Mesenchymal stem cell (in vitro differentiated cells and primary cell): ENCODE data around the gene PLXDC2.
"Not testable (repeated sequence)": the region's sequence is repeated elsewhere in the genome, so short reads cannot be mapped to it uniquely, and the experiment has no call there.

Experiments
- DNase-seq: peaks from one replicate; pipeline ENCODE4 v3.0.0-alpha.2; 2013
- H2AFZ ChIP-seq: one replicate; pipeline ENCODE4 v1.6.1; 2013; ENCODE audit warnings: low read depth, mild to moderate bottlenecking, control low read depth, inconsistent platforms, low read length, moderate library complexity
- H2AK5ac ChIP-seq: 2 replicates; pipeline ENCODE4 v1.6.1; 2013; ENCODE audit warnings: low read length, moderate library complexity, mild to moderate bottlenecking, inconsistent platforms; ENCODE audit not compliant: severe bottlenecking
- H2BK120ac ChIP-seq: one replicate; pipeline ENCODE4 v1.6.1; 2013; ENCODE audit warnings: low read depth, mild to moderate bottlenecking, inconsistent platforms, low read length, moderate library complexity
- H2BK12ac ChIP-seq, 2 experiments: one replicate each; pipeline ENCODE4 v1.6.1; 2013; ENCODE audit warnings: inconsistent platforms in 2 of 2, low read length in 2 of 2, mild to moderate bottlenecking in 2 of 2, moderate library complexity in 2 of 2, control low read depth in 1 of 2
- H2BK15ac ChIP-seq: one replicate; pipeline ENCODE4 v1.6.1; 2013; ENCODE audit warnings: mild to moderate bottlenecking, low read depth, inconsistent platforms; ENCODE audit not compliant: poor library complexity, severe bottlenecking
- H2BK5ac ChIP-seq: 2 replicates; pipeline ENCODE4 v1.6.1; 2013; ENCODE audit warnings: low read depth, mild to moderate bottlenecking, low read length, control low read depth, inconsistent platforms; ENCODE audit not compliant: poor library complexity, severe bottlenecking
- H3K14ac ChIP-seq, 2 experiments: one replicate each; pipeline ENCODE4 v1.6.1; 2013; ENCODE audit warnings: inconsistent platforms in 2 of 2, low read length in 2 of 2, control low read depth in 1 of 2, mild to moderate bottlenecking in 1 of 2, moderate library complexity in 1 of 2
- H3K18ac ChIP-seq, 2 experiments: one replicate each; pipeline ENCODE4 v1.6.1; 2013; ENCODE audit warnings: inconsistent platforms in 2 of 2, low read length in 2 of 2, control low read depth in 1 of 2, low read depth in 1 of 2, mild to moderate bottlenecking in 1 of 2
- H3K23ac ChIP-seq, 2 experiments: one replicate each; pipeline ENCODE4 v1.6.1; 2013; ENCODE audit warnings: inconsistent platforms in 2 of 2, low read length in 2 of 2, mild to moderate bottlenecking in 2 of 2, moderate library complexity in 2 of 2, control low read depth in 1 of 2
- H3K27ac ChIP-seq: 2 replicates; pipeline ENCODE4 v1.5.1; 2013; ENCODE audit warnings: mild to moderate bottlenecking, moderate library complexity, low read length, control low read depth, inconsistent platforms; ENCODE audit not compliant: poor library complexity, severe bottlenecking
- H3K27me3 ChIP-seq, 2 experiments: 2 replicates each; pipeline versions ENCODE4 v1.6.1 to v1.7.0; 2013; ENCODE audit warnings: low read length in 2 of 2, mild to moderate bottlenecking in 2 of 2, moderate library complexity in 2 of 2, control low read depth in 1 of 2, inconsistent platforms in 1 of 2; ENCODE audit not compliant: control insufficient read depth in 1 of 2, insufficient read depth in 1 of 2
- H3K36me3 ChIP-seq, 2 experiments: 2 replicates each; pipeline versions ENCODE4 v1.6.1 to v1.7.0; 2013; ENCODE audit warnings: low read length in 2 of 2, control low read depth in 1 of 2, inconsistent platforms in 1 of 2, low read depth in 1 of 2, mild to moderate bottlenecking in 1 of 2; ENCODE audit not compliant: insufficient read depth in 2 of 2, control insufficient read depth in 1 of 2
- H3K4ac ChIP-seq, 2 experiments: one replicate each; pipeline ENCODE4 v1.6.1; 2013; ENCODE audit warnings: inconsistent platforms in 2 of 2, low read length in 2 of 2, mild to moderate bottlenecking in 2 of 2, moderate library complexity in 2 of 2, control low read depth in 1 of 2, low read depth in 1 of 2
- H3K4me1 ChIP-seq: 2 replicates; pipeline ENCODE4 v1.6.1; 2013; ENCODE audit warnings: low read depth, low read length, control low read depth; ENCODE audit not compliant: control insufficient read depth, insufficient read depth
- H3K4me2 ChIP-seq: 2 replicates; pipeline ENCODE4 v1.6.1; 2013; ENCODE audit warnings: low read length, mild to moderate bottlenecking, inconsistent platforms; ENCODE audit not compliant: poor library complexity, severe bottlenecking
- H3K4me3 ChIP-seq, 2 experiments: 2 replicates each; pipeline versions ENCODE4 v1.5.1 to v1.7.0; 2013; ENCODE audit warnings: low read length in 2 of 2, mild to moderate bottlenecking in 2 of 2, control low read depth in 1 of 2, low read depth in 1 of 2; ENCODE audit not compliant: insufficient read depth in 1 of 2
- H3K79me1 ChIP-seq: replicated peaks from 2 replicates; pipeline ENCODE4 v1.6.1; 2013; ENCODE audit warnings: mild to moderate bottlenecking, control low read depth, low read length, inconsistent platforms; ENCODE audit not compliant: poor library complexity, severe bottlenecking
- H3K9ac ChIP-seq: 2 replicates; pipeline ENCODE4 v1.7.0; 2013; ENCODE audit warnings: mild to moderate bottlenecking, low read length, moderate library complexity
- H3K9me3 ChIP-seq: 2 replicates; pipeline ENCODE4 v1.7.0; 2013; ENCODE audit warnings: mild to moderate bottlenecking, low read length; ENCODE audit not compliant: control insufficient read depth
- H4K8ac ChIP-seq: one replicate; pipeline ENCODE4 v1.6.1; 2013; ENCODE audit warnings: inconsistent platforms, mild to moderate bottlenecking, low read length, moderate library complexity
- H4K91ac ChIP-seq: one replicate; pipeline ENCODE4 v1.6.1; 2013; ENCODE audit warnings: mild to moderate bottlenecking, low read length, inconsistent platforms
- WGBS: methylation state at CpG from one replicate; pipeline ENCODE4 v1.1.7; 2013; ENCODE audit warnings: mixed read lengths; 5-methylcytosine and 5-hydroxymethylcytosine counted together

PLXDC2 gene

DNA sequence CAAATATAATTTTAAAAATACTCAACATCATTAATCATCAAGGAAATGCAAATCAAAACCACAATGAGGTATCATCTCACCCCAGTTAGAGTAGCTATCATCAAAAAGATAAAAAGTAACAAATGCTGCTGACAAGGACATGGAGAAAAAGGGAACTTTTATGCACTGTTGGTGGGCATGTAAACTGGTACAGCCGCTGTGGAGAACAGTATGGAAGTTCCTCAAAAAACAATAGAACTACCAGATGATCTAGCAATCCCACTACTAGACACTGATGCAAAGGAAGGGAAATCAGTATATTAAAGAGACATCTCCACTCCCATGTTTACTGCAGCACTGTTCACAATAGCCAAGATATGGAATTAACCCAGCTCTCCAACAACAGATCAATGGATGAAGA is 384.5 kb downstream of the PLXDC2 start:
- WGBS: no CpG with 5 or more reads among the region's 1 CpG
- H3K14ac ChIP-seq: no peak overlapping the region
- H3K18ac ChIP-seq: no peak overlapping the region
- no peaks in the 10 kb centered on the region for H3K36me3 ChIP-seq
- no peaks in the 10 kb centered on the region for H3K79me1 ChIP-seq
- no peak overlapping the region for H3K4me3 ChIP-seq
- no peaks in the 10 kb centered on the region for H3K4me1 ChIP-seq
- no peak overlapping the region for H2AFZ ChIP-seq
- no peak for DNase-seq
- H3K4ac ChIP-seq: no peak overlapping the region
- no peak overlapping the region for H4K8ac ChIP-seq
- no peaks in the 10 kb centered on the region for H3K9me3 ChIP-seq
- H3K9ac ChIP-seq: no peak overlapping the region
- no peaks in the 10 kb centered on the region for H3K27me3 ChIP-seq
- H2BK5ac ChIP-seq: no peak overlapping the region
- H3K4me2 ChIP-seq: no peak overlapping the region
- no peak overlapping the region for H3K27ac ChIP-seq
- H2BK12ac ChIP-seq: no peak overlapping the region
- H3K23ac ChIP-seq: no peak overlapping the region
- no peak overlapping the region for H2BK120ac ChIP-seq
- no peak overlapping the region for H2AK5ac ChIP-seq
- no peak overlapping the region for H4K91ac ChIP-seq
- no peak overlapping the region for H2BK15ac ChIP-seq

DNA sequence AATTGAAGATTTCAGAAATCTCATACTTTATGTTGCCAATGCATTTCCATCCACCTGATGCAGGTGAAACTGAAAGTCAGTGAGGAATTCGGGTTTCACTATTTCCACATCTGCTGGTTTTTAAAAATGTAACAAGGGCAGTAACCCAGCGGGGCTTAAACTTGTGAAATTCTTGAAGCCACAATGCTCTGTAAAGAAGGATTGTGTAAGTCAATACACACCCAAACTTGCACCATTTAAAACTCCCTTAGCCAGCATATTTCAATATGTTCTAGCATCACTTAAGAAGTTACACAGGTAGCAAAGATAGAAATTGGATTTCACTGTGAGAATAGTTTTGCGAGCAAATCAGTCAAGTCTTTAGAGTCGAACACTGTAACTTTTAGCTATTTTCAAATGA is 386.1 kb downstream of the PLXDC2 start:
- Histone ChIP-seq H3K9ac (no peak overlapping the region), H3K27ac (no peak overlapping the region), H3K9me3 (no peaks in the 10 kb centered on the region), H2AK5ac (no peak overlapping the region), H2BK12ac (no peak overlapping the region), H3K4me2 (no peak overlapping the region), H2AFZ (no peak overlapping the region), H4K8ac (no peak overlapping the region), H3K4me3 (no peak overlapping the region), H3K23ac (no peak overlapping the region), H4K91ac (no peak overlapping the region), H3K18ac (no peak overlapping the region), H2BK5ac (no peak overlapping the region), H3K4ac (no peak overlapping the region), H2BK120ac (no peak overlapping the region), H3K36me3 (no peaks in the 10 kb centered on the region), H3K4me1 (no peaks in the 10 kb centered on the region), H2BK15ac (no peak overlapping the region), H3K27me3 (no peaks in the 10 kb centered on the region), H3K14ac (no peak overlapping the region), H3K79me1 (no peaks in the 10 kb centered on the region)
- 94% methylated on average over 2 of the region's 4 CpGs for WGBS
- no peak for DNase-seq

DNA sequence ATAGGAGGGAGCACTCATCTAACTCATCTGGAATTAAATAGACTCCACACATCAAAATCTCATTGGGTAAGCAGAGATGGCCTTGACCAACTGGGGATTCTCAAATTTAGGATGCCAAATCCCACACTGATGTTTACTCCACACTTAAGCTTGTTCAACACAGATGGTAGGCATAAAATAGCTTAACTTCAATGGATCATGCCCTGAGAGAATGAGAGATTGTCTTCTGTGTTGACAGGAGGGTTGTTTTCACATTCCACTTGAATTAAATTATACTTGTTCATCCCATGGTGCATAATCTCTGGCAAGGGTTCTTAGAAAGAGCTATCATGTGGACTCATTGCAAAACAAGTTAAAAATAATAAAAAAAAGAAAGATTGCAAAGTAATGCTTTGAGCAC is 391.4 kb downstream of the PLXDC2 start:
- no peaks in the 10 kb centered on the region for H3K36me3 ChIP-seq
- H3K14ac ChIP-seq: no peak overlapping the region
- no peak overlapping the region for H2BK12ac ChIP-seq
- H2BK120ac ChIP-seq: no peak overlapping the region
- no peaks in the 10 kb centered on the region for H3K79me1 ChIP-seq
- no peaks in the 10 kb centered on the region for H3K27me3 ChIP-seq
- H2BK5ac ChIP-seq: no peak overlapping the region
- H3K9me3 ChIP-seq: no peaks in the 10 kb centered on the region
- no peak overlapping the region for H3K4me2 ChIP-seq
- no peak overlapping the region for H2BK15ac ChIP-seq
- no peaks in the 10 kb centered on the region for H3K4me1 ChIP-seq
- no peak overlapping the region for H4K91ac ChIP-seq
- no peak overlapping the region for H3K9ac ChIP-seq
- no peak overlapping the region for H3K23ac ChIP-seq
- no peak overlapping the region for H3K27ac ChIP-seq
- no peak overlapping the region for H4K8ac ChIP-seq
- H3K18ac ChIP-seq: no peak overlapping the region
- no peak for DNase-seq
- H2AFZ ChIP-seq: no peak overlapping the region
- H3K4me3 ChIP-seq: no peak overlapping the region
- H2AK5ac ChIP-seq: no peak overlapping the region
- H3K4ac ChIP-seq: no peak overlapping the region

DNA sequence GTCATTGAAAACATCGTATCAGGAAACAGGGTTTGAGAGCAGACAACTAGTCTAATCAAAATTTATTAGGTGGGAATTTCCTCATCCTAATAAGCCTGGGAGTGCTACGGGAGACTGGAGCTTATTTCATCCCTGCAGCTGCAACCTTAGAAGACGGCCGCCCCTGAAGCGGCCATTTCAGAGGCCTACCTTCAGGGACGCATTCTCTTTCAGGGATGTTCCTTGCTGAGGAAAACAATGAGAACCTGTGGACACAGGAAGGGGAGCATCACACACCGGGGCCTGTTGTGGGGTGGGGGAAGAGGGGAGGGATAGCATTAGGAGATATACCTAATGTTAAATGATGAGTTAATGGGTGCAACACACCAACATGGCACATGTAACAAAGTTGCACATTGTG is 392.9 kb downstream of the PLXDC2 start:
- H3K23ac ChIP-seq, H3K27ac ChIP-seq, H3K27me3 ChIP-seq, H4K8ac ChIP-seq, H2AFZ ChIP-seq, H3K4ac ChIP-seq, H2AK5ac ChIP-seq, H2BK12ac ChIP-seq, DNase-seq, H2BK15ac ChIP-seq, H2BK5ac ChIP-seq, H4K91ac ChIP-seq, H3K9me3 ChIP-seq, H3K79me1 ChIP-seq, H3K4me2 ChIP-seq, H2BK120ac ChIP-seq, H3K4me1 ChIP-seq, H3K36me3 ChIP-seq, H3K18ac ChIP-seq, H3K9ac ChIP-seq, H3K14ac ChIP-seq, H3K4me3 ChIP-seq: not testable (repeated sequence)
- 98% methylated on average over 6 of the region's 7 CpGs for WGBS
